ENCODE data around the gene STAC2. TPM values are rescaled to one million over a fixed set of nuclear protein-coding genes. Genes with fewer than 3 reads are reported as not detected.

The STAC2 gene
- total and polyA plus RNA-seq, 9 of the 15 experiments (the other 6 are each of a cell fraction or from before 2014, with no cell fraction given) = not detected

DNA sequence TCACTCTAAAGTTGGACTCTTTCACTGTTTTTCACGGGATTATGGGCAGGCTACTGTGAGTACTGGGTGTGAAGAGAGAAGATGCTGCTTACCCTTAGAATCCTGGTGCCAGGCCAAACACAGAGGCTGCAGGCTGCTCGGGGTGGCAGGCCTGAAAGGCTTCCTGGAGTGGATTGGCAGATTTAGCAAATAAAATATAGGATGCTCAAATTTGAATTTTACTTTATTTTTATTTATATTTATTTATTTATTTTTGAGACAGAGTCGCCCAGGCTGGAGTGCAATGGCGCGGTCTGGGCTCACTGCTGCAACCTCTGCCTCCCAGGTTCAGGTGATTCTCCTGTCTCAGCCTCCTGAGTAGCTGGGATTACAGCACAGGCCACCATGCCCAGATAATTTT lies 14.9 kb upstream of the STAC2 start:
- Histone ChIP-seq H4K20me1 (replicated peaks; ENCODE audit: control insufficient read depth, insufficient read depth, low read length) (peaks cover 4% of the 10 kb centered on the region; the same call in 1 of the 2 replicates), H3K9me1 (ENCODE audit: control insufficient read depth, insufficient read depth, low read length) (no peaks in the 10 kb centered on the region), H3K27ac (ENCODE audit: extremely low read depth, low read depth, low read length) (no peak overlapping the region), H3K79me2 (ENCODE audit: control insufficient read depth, insufficient read depth, low read length) (no peaks in the 10 kb centered on the region), H3K36me3 (ENCODE audit: control insufficient read depth, insufficient read depth, low read length) (no peaks in the 10 kb centered on the region), H3K9ac (ENCODE audit: insufficient read depth in 1 of 2, low read depth in 2 of 2, low read length in 2 of 2) (no peak overlapping the region), H3K27me3 (ENCODE audit: control insufficient read depth in 2 of 2, insufficient read depth in 2 of 2, low read length in 2 of 2) (peaks cover 0 to 6% of the 10 kb centered on the region in 2 experiments; a peak in 2 of 5 replicates), H3K9me3 (replicated peaks; ENCODE audit: control insufficient read depth, insufficient read depth, low read depth, low read length) (no peaks in the 10 kb centered on the region), H3K4me2 (ENCODE audit: insufficient read depth, low read length) (no peak overlapping the region), H3K4me3 (no peak overlapping the region), H2AFZ (ENCODE audit: low read depth, low read length) (no peak overlapping the region), H3K4me1 (replicated peaks in 1 of 2; ENCODE audit: control insufficient read depth in 2 of 2, insufficient read depth in 2 of 2, low read length in 2 of 2) (peaks cover 2 to 19% of the 10 kb centered on the region in 2 experiments; a peak in 4 of 5 replicates)
- ATAC-seq (no peak), FAIRE-seq (no peak), DNase-seq (ENCODE audit: extremely low read depth in 1 of 4, low spot score in 3 of 4) (no peak)
- TF ChIP-seq, protein P1, sequence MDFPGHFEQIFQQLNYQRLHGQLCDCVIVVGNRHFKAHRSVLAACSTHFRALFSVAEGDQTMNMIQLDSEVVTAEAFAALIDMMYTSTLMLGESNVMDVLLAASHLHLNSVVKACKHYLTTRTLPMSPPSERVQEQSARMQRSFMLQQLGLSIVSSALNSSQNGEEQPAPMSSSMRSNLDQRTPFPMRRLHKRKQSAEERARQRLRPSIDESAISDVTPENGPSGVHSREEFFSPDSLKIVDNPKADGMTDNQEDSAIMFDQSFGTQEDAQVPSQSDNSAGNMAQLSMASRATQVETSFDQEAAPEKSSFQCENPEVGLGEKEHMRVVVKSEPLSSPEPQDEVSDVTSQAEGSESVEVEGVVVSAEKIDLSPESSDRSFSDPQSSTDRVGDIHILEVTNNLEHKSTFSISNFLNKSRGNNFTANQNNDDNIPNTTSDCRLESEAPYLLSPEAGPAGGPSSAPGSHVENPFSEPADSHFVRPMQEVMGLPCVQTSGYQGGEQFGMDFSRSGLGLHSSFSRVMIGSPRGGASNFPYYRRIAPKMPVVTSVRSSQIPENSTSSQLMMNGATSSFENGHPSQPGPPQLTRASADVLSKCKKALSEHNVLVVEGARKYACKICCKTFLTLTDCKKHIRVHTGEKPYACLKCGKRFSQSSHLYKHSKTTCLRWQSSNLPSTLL (IDR thresholded peaks at IDR 0.05) = no peak
- TF ChIP-seq SIRT6 (IDR thresholded peaks at IDR 0.05; ENCODE audit: low read depth, low read length) = no peak
- TF ChIP-seq, protein P2, sequence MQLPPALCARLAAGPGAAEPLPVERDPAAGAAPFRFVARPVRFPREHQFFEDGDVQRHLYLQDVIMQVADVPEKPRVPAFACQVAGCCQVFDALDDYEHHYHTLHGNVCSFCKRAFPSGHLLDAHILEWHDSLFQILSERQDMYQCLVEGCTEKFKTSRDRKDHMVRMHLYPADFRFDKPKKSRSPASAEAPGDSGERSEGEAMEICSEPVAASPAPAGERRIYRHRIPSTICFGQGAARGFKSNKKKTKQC (CRISPR knock-in tag; IDR thresholded peaks at IDR 0.05) = no peak
- TF ChIP-seq ZFP1 (CRISPR knock-in tag; IDR thresholded peaks at IDR 0.05) = no peak
- no peak for TF ChIP-seq YY1 (IDR thresholded peaks at IDR 0.05; ENCODE audit: borderline replicate concordance in 1 of 3, control insufficient read depth in 1 of 3, extremely low read depth in 1 of 3, insufficient read depth in 3 of 3, insufficient read length in 1 of 3, insufficient replicate concordance in 2 of 3, low read depth in 1 of 3, low read length in 2 of 3)
- no peak for TF ChIP-seq RBM39 (optimal IDR thresholded peaks at IDR 0.05; ENCODE audit: low read depth, low read length)
- no peak for TF ChIP-seq ZNF655 (CRISPR knock-in tag; IDR thresholded peaks at IDR 0.05)
- TF ChIP-seq AFF1 (IDR thresholded peaks at IDR 0.05; ENCODE audit: low read depth in 1 of 2, partially characterized antibody in 2 of 2) = no peak
- TF ChIP-seq FOSL1 (tag; conservative IDR thresholded peaks at IDR 0.05) = no peak
- no peak for TF ChIP-seq ZNF165 (CRISPR knock-in tag; IDR thresholded peaks at IDR 0.05; ENCODE audit: borderline replicate concordance)
- TF ChIP-seq GTF2B (IDR thresholded peaks at IDR 0.05; ENCODE audit: extremely low read depth, insufficient read length) = no peak
- TF ChIP-seq EWSR1 (IDR thresholded peaks at IDR 0.05; ENCODE audit: borderline replicate concordance, low read depth, partially characterized antibody) = no peak
- 49% methylated on average over 5 of the region's 5 CpGs for WGBS (ENCODE audit: insufficient coverage, low coverage, missing lambda C conversion rate)
- ChIA-PET CTCF (ENCODE audit: low intra/inter-chr PET ratio) (no interaction called here), POLR2A (interaction anchor here (0.6 kb wide), 2 partner anchors 90 to 327 kb away, joined by 3 read pairs; no protein-coding TSS in a partner anchor)
- BruUV-seq (replicated peaks) = no TSS peak
- intact Hi-C loops (cut with micrococcal nuclease) = loop anchor here (10.0 kb wide), 1 partner anchor 86 kb away; the partner anchor contains the start of gene PLXDC1
- in situ Hi-C loops (cut with MboI) = no loop called here

Data from K562 (cell line).